Measurements from ENCODE around the gene SLCO3A1.

Gene SLCO3A1

DNA sequence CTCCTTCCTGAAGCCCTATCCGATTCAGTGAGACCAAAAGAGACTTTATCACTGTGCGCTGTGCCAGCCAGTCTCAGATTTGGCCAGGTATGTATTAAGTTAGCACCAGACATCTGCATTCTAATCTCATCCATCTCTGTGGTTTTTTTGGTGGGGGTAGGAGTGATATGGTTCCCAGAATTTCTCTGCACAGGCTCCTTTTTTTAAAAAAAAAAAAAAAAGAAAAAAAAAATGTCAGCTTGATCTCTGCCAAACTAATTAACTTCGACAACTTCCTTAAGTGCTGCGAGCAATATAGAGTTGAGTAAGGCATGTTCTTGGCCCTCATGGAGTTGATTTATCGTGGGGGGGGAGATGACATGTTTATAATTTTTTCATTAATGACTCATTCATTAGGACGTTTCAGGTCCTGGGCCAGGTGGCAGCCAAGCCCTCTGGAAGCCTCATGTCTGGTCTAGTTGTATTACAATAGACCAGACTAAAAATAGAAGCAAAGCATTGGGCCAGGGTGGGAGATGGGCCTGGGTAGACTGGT, 12.9 kb downstream of the SLCO3A1 start:
- DNase-seq (ENCODE audit: low read depth in 1 of 2, low spot score in 1 of 2): no peak
- no peaks in the 10 kb centered on the region for H3K27me3 ChIP-seq (ENCODE audit: insufficient read depth, poor library complexity, severe bottlenecking)
- no peak overlapping the region for H3K4me3 ChIP-seq (replicated peaks; ENCODE audit: insufficient read depth, low read length)
- TF ChIP-seq, protein P1, sequence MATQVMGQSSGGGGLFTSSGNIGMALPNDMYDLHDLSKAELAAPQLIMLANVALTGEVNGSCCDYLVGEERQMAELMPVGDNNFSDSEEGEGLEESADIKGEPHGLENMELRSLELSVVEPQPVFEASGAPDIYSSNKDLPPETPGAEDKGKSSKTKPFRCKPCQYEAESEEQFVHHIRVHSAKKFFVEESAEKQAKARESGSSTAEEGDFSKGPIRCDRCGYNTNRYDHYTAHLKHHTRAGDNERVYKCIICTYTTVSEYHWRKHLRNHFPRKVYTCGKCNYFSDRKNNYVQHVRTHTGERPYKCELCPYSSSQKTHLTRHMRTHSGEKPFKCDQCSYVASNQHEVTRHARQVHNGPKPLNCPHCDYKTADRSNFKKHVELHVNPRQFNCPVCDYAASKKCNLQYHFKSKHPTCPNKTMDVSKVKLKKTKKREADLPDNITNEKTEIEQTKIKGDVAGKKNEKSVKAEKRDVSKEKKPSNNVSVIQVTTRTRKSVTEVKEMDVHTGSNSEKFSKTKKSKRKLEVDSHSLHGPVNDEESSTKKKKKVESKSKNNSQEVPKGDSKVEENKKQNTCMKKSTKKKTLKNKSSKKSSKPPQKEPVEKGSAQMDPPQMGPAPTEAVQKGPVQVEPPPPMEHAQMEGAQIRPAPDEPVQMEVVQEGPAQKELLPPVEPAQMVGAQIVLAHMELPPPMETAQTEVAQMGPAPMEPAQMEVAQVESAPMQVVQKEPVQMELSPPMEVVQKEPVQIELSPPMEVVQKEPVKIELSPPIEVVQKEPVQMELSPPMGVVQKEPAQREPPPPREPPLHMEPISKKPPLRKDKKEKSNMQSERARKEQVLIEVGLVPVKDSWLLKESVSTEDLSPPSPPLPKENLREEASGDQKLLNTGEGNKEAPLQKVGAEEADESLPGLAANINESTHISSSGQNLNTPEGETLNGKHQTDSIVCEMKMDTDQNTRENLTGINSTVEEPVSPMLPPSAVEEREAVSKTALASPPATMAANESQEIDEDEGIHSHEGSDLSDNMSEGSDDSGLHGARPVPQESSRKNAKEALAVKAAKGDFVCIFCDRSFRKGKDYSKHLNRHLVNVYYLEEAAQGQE (IDR thresholded peaks at IDR 0.05; ENCODE audit: insufficient replicate concordance, low read depth): no peak
- no peak for TF ChIP-seq SPI1 (IDR thresholded peaks at IDR 0.05; ENCODE audit: borderline replicate concordance, low read depth)
- TF ChIP-seq GABPA (IDR thresholded peaks at IDR 0.05; ENCODE audit: low read depth): no peak
- TF ChIP-seq POLR2AphosphoS5 (IDR thresholded peaks at IDR 0.05; ENCODE audit: low read depth): no peak
- TF ChIP-seq, protein P2, sequence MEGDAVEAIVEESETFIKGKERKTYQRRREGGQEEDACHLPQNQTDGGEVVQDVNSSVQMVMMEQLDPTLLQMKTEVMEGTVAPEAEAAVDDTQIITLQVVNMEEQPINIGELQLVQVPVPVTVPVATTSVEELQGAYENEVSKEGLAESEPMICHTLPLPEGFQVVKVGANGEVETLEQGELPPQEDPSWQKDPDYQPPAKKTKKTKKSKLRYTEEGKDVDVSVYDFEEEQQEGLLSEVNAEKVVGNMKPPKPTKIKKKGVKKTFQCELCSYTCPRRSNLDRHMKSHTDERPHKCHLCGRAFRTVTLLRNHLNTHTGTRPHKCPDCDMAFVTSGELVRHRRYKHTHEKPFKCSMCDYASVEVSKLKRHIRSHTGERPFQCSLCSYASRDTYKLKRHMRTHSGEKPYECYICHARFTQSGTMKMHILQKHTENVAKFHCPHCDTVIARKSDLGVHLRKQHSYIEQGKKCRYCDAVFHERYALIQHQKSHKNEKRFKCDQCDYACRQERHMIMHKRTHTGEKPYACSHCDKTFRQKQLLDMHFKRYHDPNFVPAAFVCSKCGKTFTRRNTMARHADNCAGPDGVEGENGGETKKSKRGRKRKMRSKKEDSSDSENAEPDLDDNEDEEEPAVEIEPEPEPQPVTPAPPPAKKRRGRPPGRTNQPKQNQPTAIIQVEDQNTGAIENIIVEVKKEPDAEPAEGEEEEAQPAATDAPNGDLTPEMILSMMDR (IDR thresholded peaks at IDR 0.05; ENCODE audit: insufficient read depth, low read length): no peak
- H3K27ac ChIP-seq (replicated peaks): no peak overlapping the region

DNA sequence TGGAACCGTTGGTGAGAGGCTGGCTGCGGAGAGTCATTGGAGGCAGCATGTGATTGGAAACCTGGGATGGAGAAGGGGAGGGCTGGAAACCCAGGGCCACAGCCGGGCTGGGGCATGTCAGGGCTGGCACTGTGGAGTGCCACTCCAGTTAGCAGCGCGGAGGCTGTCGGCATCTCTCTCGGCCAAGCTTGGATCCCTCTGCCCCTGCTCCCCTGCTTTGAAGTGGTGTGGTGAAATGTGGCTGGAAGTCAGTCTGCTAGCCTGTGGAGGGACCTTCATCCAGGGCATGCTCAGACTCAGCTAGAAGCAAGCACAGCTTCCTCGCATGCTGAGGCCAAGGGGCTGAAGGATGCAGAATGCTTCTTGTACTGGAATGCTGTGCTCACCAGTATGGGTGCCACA, 13.5 kb downstream of the SLCO3A1 start:
- no peak overlapping the region for H3K4me3 ChIP-seq (replicated peaks; ENCODE audit: insufficient read depth, low read length)
- no peak overlapping the region for H3K27ac ChIP-seq (replicated peaks)
- TF ChIP-seq GABPA (IDR thresholded peaks at IDR 0.05; ENCODE audit: low read depth) (no peak), POLR2AphosphoS5 (IDR thresholded peaks at IDR 0.05; ENCODE audit: low read depth) (no peak), SPI1 (IDR thresholded peaks at IDR 0.05; ENCODE audit: borderline replicate concordance, low read depth) (no peak)
- TF ChIP-seq, protein P2 (IDR thresholded peaks at IDR 0.05; ENCODE audit: insufficient read depth, low read length): no peak
- TF ChIP-seq, protein P1 (IDR thresholded peaks at IDR 0.05; ENCODE audit: insufficient replicate concordance, low read depth): no peak
- H3K27me3 ChIP-seq (ENCODE audit: insufficient read depth, poor library complexity, severe bottlenecking): no peaks in the 10 kb centered on the region
- DNase-seq (ENCODE audit: low read depth in 1 of 2, low spot score in 1 of 2): no peak

DNA sequence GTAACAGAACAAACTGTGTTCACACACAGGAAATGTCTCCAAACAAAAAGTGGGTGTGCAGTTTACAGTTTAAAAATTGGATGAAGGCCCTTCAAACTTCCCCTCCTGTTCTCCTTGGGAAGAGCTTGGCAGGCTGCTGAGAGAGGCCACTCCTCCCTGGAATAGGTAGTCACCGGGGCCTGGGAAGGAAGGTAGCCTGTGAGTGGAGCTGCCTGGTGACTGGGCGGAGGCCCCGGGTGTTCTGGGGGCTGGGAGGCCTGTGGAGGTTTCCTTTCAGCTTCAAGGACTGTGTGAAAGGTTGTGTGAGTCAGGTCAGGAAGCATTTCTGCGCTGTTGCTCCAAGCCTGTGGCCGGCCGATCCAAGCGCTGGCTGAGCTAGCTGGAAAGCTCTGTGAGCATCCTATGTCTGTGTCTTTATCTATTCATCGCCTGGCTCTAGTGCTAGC, 14.1 kb downstream of the SLCO3A1 start:
- Histone ChIP-seq H3K4me3 (replicated peaks; ENCODE audit: insufficient read depth, low read length) (no peak overlapping the region), H3K27ac (replicated peaks) (no peak overlapping the region), H3K27me3 (ENCODE audit: insufficient read depth, poor library complexity, severe bottlenecking) (no peaks in the 10 kb centered on the region)
- TF ChIP-seq GABPA (IDR thresholded peaks at IDR 0.05; ENCODE audit: low read depth) (no peak), SPI1 (IDR thresholded peaks at IDR 0.05; ENCODE audit: borderline replicate concordance, low read depth) (no peak), POLR2AphosphoS5 (IDR thresholded peaks at IDR 0.05; ENCODE audit: low read depth) (no peak)
- TF ChIP-seq, protein P1 (IDR thresholded peaks at IDR 0.05; ENCODE audit: insufficient replicate concordance, low read depth): no peak
- TF ChIP-seq, protein P2 (IDR thresholded peaks at IDR 0.05; ENCODE audit: insufficient read depth, low read length): no peak
- no peak for DNase-seq (ENCODE audit: low read depth in 1 of 2, low spot score in 1 of 2)

Data from HL-60 (cell line).